GM10266 (cell line): ENCODE data around the gene PUSL1.

Experiments
- DNase-seq: peaks from one replicate; pipeline ENCODE4 v3.0.0; 2012; ENCODE audit errors: extremely low spot score
- TF ChIP-seq, protein P1 (sequence below): IDR thresholded peaks from 2 replicates; pipeline ENCODE4 v1.5.1; 2012; ENCODE audit warnings: mild to moderate bottlenecking, low read depth; ENCODE audit not compliant: control insufficient read depth, insufficient read depth; ENCODE audit errors: missing control alignments

Gene PUSL1

DNA sequence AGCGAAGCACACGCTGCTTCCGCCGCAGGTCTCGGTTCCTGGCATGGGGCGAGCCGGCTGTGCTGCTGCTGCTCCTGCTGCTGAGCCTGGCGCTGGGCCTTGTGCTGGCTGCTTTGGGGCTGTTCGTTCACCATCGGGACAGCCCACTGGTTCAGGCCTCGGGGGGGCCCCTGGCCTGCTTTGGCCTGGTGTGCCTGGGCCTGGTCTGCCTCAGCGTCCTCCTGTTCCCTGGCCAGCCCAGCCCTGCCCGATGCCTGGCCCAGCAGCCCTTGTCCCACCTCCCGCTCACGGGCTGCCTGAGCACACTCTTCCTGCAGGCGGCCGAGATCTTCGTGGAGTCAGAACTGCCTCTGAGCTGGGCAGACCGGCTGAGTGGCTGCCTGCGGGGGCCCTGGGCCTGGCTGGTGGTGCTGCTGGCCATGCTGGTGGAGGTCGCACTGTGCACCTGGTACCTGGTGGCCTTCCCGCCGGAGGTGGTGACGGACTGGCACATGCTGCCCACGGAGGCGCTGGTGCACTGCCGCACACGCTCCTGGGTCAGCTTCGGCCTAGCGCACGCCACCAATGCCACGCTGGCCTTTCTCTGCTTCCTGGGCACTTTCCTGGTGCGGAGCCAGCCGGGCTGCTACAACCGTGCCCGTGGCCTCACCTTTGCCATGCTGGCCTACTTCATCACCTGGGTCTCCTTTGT lies 25.3 kb downstream of the PUSL1 start:
- TF ChIP-seq, protein P1, sequence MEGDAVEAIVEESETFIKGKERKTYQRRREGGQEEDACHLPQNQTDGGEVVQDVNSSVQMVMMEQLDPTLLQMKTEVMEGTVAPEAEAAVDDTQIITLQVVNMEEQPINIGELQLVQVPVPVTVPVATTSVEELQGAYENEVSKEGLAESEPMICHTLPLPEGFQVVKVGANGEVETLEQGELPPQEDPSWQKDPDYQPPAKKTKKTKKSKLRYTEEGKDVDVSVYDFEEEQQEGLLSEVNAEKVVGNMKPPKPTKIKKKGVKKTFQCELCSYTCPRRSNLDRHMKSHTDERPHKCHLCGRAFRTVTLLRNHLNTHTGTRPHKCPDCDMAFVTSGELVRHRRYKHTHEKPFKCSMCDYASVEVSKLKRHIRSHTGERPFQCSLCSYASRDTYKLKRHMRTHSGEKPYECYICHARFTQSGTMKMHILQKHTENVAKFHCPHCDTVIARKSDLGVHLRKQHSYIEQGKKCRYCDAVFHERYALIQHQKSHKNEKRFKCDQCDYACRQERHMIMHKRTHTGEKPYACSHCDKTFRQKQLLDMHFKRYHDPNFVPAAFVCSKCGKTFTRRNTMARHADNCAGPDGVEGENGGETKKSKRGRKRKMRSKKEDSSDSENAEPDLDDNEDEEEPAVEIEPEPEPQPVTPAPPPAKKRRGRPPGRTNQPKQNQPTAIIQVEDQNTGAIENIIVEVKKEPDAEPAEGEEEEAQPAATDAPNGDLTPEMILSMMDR: no peak
- no peak for DNase-seq

DNA sequence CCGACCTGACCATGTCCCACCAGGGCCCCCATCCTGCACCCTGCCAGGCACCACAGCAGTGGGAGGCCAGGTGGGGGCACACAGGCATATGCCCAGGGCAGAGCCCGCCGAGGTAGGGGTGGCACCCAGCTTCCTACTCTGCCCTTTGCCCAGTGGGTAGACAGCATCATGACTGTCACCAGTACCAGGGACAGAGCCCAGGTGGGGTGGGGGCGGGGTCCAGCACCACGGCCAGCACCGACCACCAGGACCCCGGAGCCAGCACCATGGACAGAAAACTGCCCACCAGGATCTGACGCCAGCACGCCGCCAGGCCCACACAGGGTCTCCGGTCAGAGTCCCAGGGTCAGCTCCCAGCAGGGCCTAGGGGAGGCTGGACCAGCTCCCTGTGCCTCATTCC lies 26.4 kb downstream of the PUSL1 start:
- TF ChIP-seq, protein P1: no peak
- no peak for DNase-seq

DNA sequence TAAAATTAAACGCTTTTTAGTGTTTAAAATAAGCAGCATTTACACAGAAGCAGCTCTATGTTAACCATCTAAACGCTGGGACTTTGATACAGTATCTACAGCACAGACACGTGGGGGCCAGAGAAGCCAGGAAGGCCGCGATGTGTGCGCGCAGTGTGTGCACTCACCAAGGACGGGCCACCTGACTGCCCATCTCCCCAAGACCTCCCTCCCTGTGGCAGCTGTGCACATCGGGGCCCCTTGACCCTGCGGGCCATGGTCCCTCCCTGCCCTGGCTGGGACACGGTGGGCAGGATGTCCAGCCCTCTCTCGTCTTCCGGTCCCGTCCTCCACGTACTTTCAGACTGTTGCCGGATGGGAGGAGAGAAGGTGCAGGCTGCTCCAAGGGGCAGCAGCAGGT lies 26.9 kb downstream of the PUSL1 start:
- TF ChIP-seq, protein P1: no peak

DNA sequence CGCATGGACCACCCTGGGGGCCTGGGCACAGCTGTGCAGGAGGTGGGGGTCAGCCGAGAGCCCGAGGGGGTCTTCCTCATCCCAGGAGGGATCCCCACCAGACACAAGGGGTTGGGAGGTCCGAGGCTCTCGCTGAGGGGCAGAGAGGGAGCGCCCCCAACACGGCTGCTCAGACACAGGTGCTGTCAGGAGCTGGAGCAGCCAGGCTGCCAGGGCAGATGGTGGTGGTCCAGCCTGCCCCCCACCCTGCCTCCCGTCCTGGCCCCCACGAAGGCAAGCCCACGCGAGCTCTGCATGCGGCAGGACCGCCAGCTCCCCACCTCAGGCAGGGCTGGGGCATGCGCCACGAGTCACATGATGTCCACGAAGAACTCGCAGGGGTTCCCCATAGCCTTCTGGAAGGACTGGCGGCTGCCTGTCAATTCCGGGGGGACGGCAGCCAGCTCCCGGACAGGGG lies 27.4 kb downstream of the PUSL1 start:
- TF ChIP-seq, protein P1: no peak
- no peak for DNase-seq

More for the DNA sequence above, 26.9 kb downstream of the PUSL1 start:
- DNase-seq: no peak

DNA sequence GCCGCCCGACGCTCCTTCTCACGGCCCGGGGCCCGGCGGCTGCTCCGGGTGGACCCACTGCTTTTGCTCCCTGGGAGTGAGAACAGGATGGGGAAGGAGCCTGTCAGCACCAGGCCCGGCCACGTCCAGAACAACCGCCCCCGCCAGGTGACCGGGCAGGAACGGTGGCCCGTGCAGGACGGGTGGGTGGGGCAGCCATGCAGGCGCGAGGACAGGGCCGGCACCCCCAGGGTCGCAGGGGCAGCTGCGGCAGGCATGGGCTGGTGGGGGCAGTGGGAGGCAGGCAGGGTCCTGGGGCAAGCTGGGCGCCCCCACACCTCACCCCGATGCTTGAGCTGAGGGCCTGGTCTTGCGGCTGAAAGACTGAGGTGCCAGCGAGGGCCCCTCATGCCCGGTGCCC lies 28.0 kb downstream of the PUSL1 start:
- no peak for DNase-seq
- TF ChIP-seq, protein P1: no peak

DNA sequence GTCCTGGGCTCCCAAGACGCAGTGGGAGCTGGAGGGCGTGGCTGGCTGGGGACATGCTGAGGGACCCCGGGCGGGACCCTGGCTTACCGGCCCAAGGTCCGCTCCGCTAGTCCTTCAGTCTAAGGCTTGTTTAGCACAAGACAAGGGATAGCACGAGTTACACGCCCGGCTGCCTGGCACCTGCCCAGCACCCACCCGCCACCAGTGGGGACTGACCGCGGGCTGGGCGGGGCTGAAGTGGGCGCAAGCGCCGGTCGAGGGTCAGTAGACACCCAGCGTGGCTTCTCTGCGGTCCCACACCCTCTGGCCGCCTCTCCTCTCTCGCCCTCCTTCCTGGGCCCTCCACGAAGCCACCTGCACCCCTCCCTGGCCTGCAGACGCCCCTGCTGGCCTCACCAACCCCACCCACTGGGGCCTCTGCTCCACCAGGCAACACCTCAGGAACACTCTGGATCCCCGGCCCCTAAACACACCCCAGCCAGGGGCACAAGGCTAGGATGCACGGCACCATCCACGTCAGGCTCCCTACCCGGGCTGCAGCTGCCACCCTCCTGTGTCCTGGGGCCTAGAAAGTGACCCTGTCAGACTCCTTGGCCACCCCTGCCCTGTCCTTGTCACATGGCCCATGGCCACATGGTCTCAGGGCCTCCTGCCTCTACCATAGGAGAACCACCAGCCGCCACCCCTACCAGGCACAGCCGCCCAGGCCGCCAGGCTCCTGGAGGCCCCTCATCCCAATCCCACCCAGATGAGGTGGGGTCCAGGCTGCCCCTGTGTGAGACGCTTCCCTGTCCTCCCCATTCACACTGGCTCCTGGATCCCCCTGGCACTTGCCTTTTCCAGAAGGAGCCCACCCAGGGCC lies 28.8 kb downstream of the PUSL1 start:
- TF ChIP-seq, protein P1: no peak
- DNase-seq: no peak

DNA sequence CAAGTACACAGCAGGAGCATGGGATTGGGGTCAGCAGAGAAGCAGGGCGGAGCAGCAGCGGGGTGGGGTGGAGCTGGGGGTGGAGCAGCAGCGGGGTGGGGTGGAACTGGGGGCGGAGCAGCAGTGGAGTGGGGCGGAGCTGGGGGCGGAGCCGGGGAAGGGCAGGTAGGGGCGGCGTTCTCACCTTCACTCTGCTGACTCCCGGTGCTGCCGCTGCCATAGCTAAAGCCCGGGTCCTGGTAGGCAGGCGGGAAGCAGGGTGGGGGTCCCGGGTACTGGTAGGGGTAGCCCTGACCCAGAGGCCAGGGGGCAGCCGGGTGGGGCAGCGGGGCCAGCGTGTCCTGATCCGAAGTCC lies 29.4 kb downstream of the PUSL1 start:
- TF ChIP-seq, protein P1: no peak
- DNase-seq: peak; percentile 87
